Panc1 (cell line): ENCODE data around the gene SSBP3. TPM values are rescaled to one million over a fixed set of nuclear protein-coding genes. Genes with fewer than 3 reads are reported as not detected.

Source experiments
- ATAC-seq: fragments of 200-7000 bp; cut with Tn5 transposase; 2 replicates; pipeline ENCODE4 v1.9.1; 2020; ENCODE audit warnings: mild to moderate bottlenecking, moderate library complexity
- BruUV-seq: library from RNA; stranded (reverse); fragments of 400-500 nt; replicated peaks from 2 replicates; lab custom pipeline; 2021; lab: Mats Ljungman, UMichigan
- CTCF ChIA-PET: fragments of 300-600 bp; sonication (Branson Sonifier 250); formaldehyde crosslinking; loops from one replicate; lab custom pipeline; 2022; ENCODE audit warnings: antibody characterized with exemption; lab: Charles Lee
- POLR2A ChIA-PET: fragments of 300-600 bp; sonication (Branson Sonifier 250); formaldehyde crosslinking; loops from one replicate; lab custom pipeline; 2022; ENCODE audit warnings: antibody characterized with exemption; lab: Charles Lee
- DNase-seq: peaks from one replicate; pipeline ENCODE4 v3.0.0-alpha.2; 2010; ENCODE audit warnings: low read depth, low spot score
- H3K27ac ChIP-seq: 2 replicates; pipeline ENCODE4 v1.5.1; 2011; ENCODE audit warnings: mild to moderate bottlenecking, low read length, inconsistent platforms
- H3K27me3 ChIP-seq: fragments of 200-500 bp; sonication (Bioruptor generic); 2 replicates; pipeline ENCODE4 v1.6.0; 2014; ENCODE audit warnings: low read length, inconsistent platforms; ENCODE audit not compliant: control insufficient read depth, insufficient read depth
- H3K36me3 ChIP-seq: fragments of 200-500 bp; sonication (Bioruptor generic); 2 replicates; pipeline ENCODE4 v1.5.1; 2014; ENCODE audit warnings: inconsistent platforms, mild to moderate bottlenecking, low read length, moderate library complexity; ENCODE audit not compliant: control insufficient read depth, insufficient read depth
- H3K4me1 ChIP-seq: 2 replicates; pipeline ENCODE4 v1.5.1; 2011; ENCODE audit warnings: inconsistent platforms, mild to moderate bottlenecking, low read length, moderate library complexity; ENCODE audit not compliant: control insufficient read depth, insufficient read depth
- H3K4me3 ChIP-seq, 2 experiments: 2 replicates each; pipeline ENCODE4 v1.5.1; 2011 to 2012; ENCODE audit warnings: low read depth in 2 of 2, low read length in 2 of 2, mild to moderate bottlenecking in 2 of 2, inconsistent platforms in 1 of 2, moderate library complexity in 1 of 2
- H3K9me3 ChIP-seq: fragments of 200-500 bp; sonication (Bioruptor generic); 2 replicates; pipeline ENCODE4 v1.5.1; 2014; ENCODE audit warnings: low read depth, mild to moderate bottlenecking, inconsistent platforms, low read length, moderate library complexity; ENCODE audit not compliant: control insufficient read depth, insufficient read depth
- POLR2AphosphoS5 ChIP-seq: IDR thresholded peaks from 2 replicates; pipeline ENCODE4 v1.6.1; 2012; ENCODE audit warnings: mild to moderate bottlenecking, low read depth, low read length, moderate library complexity
- SIN3A ChIP-seq: IDR thresholded peaks from 2 replicates; pipeline ENCODE4 v1.6.1; 2012; ENCODE audit warnings: low read depth, mild to moderate bottlenecking, low read length, moderate library complexity, borderline replicate concordance; ENCODE audit not compliant: insufficient read depth
- TCF7L2 ChIP-seq: IDR thresholded peaks from 2 replicates; pipeline ENCODE4 v1.6.1; 2011; ENCODE audit warnings: mild to moderate bottlenecking, low read depth, low read length, inconsistent platforms
- in situ Hi-C: cut with HindIII; loops from 2 replicates; pipeline ENCODE4 v1.10.0; 2016; ENCODE audit warnings: low sequenced_read_pairs, low pct_unique_long_range_greater_than_20kb
- intact Hi-C: fragments of 100-400 bp; cut with micrococcal nuclease; formaldehyde crosslinking; loops from one replicate; pipeline ENCODE4 v1.10.0; 2022; ENCODE audit not compliant: unreplicated experiment
- total RNA-seq: library from RNA; stranded (reverse); gene quantifications from one replicate; pipeline ENCODE4 v1.2.1, GENCODE V29; 2021; ENCODE audit not compliant: unreplicated experiment
- TF ChIP-seq, protein P1 (sequence below): fragments of 450-650 bp; IDR thresholded peaks from 2 replicates; pipeline ENCODE4 v1.5.1; 2017; ENCODE audit warnings: mild to moderate bottlenecking
- TF ChIP-seq, protein P2 (sequence below), 2 experiments: IDR thresholded peaks; 2 replicates each; pipeline ENCODE4 v1.6.1; 2011 to 2012; ENCODE audit warnings: low read depth in 2 of 2, control low read depth in 1 of 2, low read length in 1 of 2, mild to moderate bottlenecking in 1 of 2, moderate library complexity in 1 of 2; ENCODE audit not compliant: insufficient read depth in 1 of 2

SSBP3 gene
- total RNA-seq, 1 experiment from 2014 or later, result 22.5 TPM

DNA sequence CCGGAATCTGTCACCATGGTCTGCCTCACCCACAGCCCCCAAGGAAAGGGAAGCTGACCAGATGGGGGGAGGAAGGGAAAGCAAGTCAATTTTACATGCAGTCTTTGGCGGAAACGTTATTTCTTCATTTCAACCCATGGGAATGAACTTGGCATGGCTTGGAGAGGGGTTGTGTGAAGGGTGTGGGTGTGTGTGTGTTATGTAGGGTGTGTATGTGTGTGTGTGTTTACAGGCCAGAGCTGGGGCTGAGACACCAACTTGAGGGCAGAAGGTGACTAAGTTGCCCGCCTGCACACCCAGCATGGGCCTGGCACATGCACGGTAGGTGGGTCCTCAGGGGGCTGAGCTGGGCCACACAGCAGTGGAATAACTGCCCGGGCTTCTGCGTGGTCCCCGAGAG, 141.1 kb downstream of the SSBP3 start:
- ChIA-PET POLR2A (no interaction called here), CTCF (no interaction called here)
- Histone ChIP-seq H3K9me3 (no peaks in the 10 kb centered on the region), H3K36me3 (no peaks in the 10 kb centered on the region), H3K4me1 (no peaks in the 10 kb centered on the region), H3K4me3 (no peak overlapping the region), H3K27me3 (no peaks in the 10 kb centered on the region), H3K27ac (no peak overlapping the region)
- in situ Hi-C loops (no loop called here), intact Hi-C loops (no loop called here)
- no TSS peak for BruUV-seq
- no peak for ATAC-seq
- no peak for DNase-seq
- TF ChIP-seq, protein P1, sequence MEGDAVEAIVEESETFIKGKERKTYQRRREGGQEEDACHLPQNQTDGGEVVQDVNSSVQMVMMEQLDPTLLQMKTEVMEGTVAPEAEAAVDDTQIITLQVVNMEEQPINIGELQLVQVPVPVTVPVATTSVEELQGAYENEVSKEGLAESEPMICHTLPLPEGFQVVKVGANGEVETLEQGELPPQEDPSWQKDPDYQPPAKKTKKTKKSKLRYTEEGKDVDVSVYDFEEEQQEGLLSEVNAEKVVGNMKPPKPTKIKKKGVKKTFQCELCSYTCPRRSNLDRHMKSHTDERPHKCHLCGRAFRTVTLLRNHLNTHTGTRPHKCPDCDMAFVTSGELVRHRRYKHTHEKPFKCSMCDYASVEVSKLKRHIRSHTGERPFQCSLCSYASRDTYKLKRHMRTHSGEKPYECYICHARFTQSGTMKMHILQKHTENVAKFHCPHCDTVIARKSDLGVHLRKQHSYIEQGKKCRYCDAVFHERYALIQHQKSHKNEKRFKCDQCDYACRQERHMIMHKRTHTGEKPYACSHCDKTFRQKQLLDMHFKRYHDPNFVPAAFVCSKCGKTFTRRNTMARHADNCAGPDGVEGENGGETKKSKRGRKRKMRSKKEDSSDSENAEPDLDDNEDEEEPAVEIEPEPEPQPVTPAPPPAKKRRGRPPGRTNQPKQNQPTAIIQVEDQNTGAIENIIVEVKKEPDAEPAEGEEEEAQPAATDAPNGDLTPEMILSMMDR, result no peak
- TF ChIP-seq, protein P2, sequence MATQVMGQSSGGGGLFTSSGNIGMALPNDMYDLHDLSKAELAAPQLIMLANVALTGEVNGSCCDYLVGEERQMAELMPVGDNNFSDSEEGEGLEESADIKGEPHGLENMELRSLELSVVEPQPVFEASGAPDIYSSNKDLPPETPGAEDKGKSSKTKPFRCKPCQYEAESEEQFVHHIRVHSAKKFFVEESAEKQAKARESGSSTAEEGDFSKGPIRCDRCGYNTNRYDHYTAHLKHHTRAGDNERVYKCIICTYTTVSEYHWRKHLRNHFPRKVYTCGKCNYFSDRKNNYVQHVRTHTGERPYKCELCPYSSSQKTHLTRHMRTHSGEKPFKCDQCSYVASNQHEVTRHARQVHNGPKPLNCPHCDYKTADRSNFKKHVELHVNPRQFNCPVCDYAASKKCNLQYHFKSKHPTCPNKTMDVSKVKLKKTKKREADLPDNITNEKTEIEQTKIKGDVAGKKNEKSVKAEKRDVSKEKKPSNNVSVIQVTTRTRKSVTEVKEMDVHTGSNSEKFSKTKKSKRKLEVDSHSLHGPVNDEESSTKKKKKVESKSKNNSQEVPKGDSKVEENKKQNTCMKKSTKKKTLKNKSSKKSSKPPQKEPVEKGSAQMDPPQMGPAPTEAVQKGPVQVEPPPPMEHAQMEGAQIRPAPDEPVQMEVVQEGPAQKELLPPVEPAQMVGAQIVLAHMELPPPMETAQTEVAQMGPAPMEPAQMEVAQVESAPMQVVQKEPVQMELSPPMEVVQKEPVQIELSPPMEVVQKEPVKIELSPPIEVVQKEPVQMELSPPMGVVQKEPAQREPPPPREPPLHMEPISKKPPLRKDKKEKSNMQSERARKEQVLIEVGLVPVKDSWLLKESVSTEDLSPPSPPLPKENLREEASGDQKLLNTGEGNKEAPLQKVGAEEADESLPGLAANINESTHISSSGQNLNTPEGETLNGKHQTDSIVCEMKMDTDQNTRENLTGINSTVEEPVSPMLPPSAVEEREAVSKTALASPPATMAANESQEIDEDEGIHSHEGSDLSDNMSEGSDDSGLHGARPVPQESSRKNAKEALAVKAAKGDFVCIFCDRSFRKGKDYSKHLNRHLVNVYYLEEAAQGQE (IDR thresholded peaks at IDR 0.05; ENCODE audit: insufficient read depth in 1 of 2, low read depth in 2 of 2, low read length in 1 of 2), result no peak
- no peak for TF ChIP-seq SIN3A
- TF ChIP-seq TCF7L2, result no peak
- TF ChIP-seq POLR2AphosphoS5, result no peak

DNA sequence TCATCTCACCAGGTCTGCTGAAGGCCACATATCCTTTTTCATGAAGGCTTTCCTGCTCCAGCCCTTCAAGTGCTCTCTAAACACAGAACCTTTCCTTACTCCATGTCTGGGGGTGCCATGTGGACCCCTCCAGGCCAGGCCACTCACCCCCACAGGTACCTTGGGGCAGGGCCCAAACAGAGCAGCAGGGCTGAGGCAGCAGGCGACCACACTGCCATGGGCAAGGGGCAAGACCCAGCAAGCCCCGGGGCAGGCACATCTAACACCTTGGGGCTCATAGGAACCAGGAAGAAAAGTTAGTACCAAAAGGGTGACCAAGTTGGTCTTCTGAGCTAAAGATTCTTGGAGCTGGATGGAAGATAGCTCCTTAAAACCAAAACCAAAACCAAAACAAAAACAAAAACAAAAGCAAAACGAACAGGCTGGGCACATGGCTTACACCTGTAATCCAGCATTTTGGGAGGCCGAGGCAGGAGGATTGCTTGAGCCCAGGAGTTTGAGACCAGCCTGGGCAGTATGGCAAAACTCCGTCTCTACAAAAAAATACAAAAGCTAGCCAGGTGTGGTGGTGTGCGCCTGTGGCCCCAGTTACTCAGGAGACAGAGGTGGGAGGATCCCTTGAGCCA, 142.5 kb downstream of the SSBP3 start:
- POLR2A ChIA-PET, result interaction anchor here (0.9 kb wide), 1 partner anchor 12 kb away, joined by 17 read pairs; no protein-coding TSS in a partner anchor
- no TSS peak for BruUV-seq
- H3K36me3 ChIP-seq, result no peaks in the 10 kb centered on the region
- ATAC-seq (no peak), DNase-seq (no peak)
- H3K4me1 ChIP-seq, result no peaks in the 10 kb centered on the region
- intact Hi-C loops, result no loop called here
- no peak overlapping the region for H3K4me3 ChIP-seq
- H3K27me3 ChIP-seq, result no peaks in the 10 kb centered on the region
- CTCF ChIA-PET, result no interaction called here
- no peaks in the 10 kb centered on the region for H3K9me3 ChIP-seq
- TF ChIP-seq POLR2AphosphoS5 (no peak), TCF7L2 (no peak), SIN3A (no peak)
- TF ChIP-seq, protein P1, result no peak
- TF ChIP-seq, protein P2 (IDR thresholded peaks at IDR 0.05; ENCODE audit: insufficient read depth in 1 of 2, low read depth in 2 of 2, low read length in 1 of 2), result no peak
- H3K27ac ChIP-seq, result no peak overlapping the region
- in situ Hi-C loops, result no loop called here
